GM19452 (cell line): ENCODE measurements around the gene D2HGDH.
"Not testable (repeated sequence)": the region's sequence is repeated elsewhere in the genome, so short reads cannot be mapped to it uniquely, and the experiment has no call there.

Experiments used
- ATAC-seq: cut with Tn5 transposase; IDR thresholded peaks from one replicate; pipeline ENCODE4 v1.9.1; 2021; ENCODE audit not compliant: unreplicated experiment

The D2HGDH gene

DNA sequence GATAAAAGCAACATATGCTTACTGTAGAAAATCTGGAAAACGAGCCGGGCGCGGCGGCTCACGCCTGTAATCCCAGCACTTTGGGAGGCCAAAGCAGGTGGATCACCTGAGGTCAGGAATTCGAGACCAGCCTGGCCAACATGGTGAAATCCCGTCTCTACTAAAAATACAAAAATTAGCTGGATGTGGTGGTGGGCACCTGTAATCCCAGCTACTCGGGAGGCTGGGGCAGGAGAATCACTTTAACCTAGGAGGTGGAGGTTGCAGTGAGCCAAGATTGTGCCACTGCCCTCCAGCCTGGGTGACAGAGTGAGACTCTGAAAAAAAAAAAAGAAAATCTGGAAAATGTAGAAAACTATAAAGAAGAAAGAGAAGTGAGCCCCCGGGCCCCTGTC, 83.4 kb downstream of the D2HGDH start:
- ATAC-seq = not testable (repeated sequence)
